CD4-positive, alpha-beta T cell (primary cell): ENCODE data around the gene CCL14. TPM values are rescaled to one million over a fixed set of nuclear protein-coding genes. Genes with fewer than 3 reads are reported as not detected.

ENCODE experiments used
- ATAC-seq: fragments of 200-7000 bp; cut with Tn5 transposase; one replicate; pipeline ENCODE4 v1.10.0; 2022; ENCODE audit warnings: mild to moderate bottlenecking; ENCODE audit not compliant: poor library complexity
- CTCF ChIA-PET: fragments of 350-600 bp; sonication (Branson Sonifier 250); formaldehyde crosslinking; loops from one replicate; lab custom pipeline; 2021; ENCODE audit warnings: antibody characterized with exemption, inconsistent platforms; lab: Charles Lee
- POLR2A ChIA-PET: fragments of 350-600 bp; sonication (Branson Sonifier 250); formaldehyde crosslinking; loops from one replicate; lab custom pipeline; 2021; ENCODE audit warnings: antibody characterized with exemption, inconsistent platforms; lab: Charles Lee
- DNase-seq, 14 experiments: peaks; one replicate each; pipeline ENCODE4 v3.0.0-alpha.2; 2013 to 2020; ENCODE audit warnings: mixed read lengths in 2 of 14
- H3K27ac ChIP-seq, 2 donors: one replicate each; pipeline versions ENCODE4 v1.5.1 to v1.7.0; 2013; ENCODE audit warnings: low read length in 2 of 2, low read depth in 1 of 2, mild to moderate bottlenecking in 1 of 2
- H3K27me3 ChIP-seq, 2 experiments: 1 replicate in 1 of 2; 2 replicates in 1 of 2; pipeline versions ENCODE4 v1.6.1 to v1.7.0; 2013; ENCODE audit warnings: low read length in 2 of 2, control low read depth in 1 of 2, mild to moderate bottlenecking in 1 of 2, moderate library complexity in 1 of 2; ENCODE audit not compliant: insufficient read depth in 2 of 2, control insufficient read depth in 1 of 2
- H3K36me3 ChIP-seq: one replicate; pipeline ENCODE4 v1.6.1; 2013; ENCODE audit warnings: low read length, control low read depth; ENCODE audit not compliant: insufficient read depth
- H3K4me1 ChIP-seq: one replicate; pipeline ENCODE4 v1.6.1; 2013; ENCODE audit warnings: low read length, control low read depth; ENCODE audit not compliant: insufficient read depth
- H3K4me3 ChIP-seq: one replicate; pipeline ENCODE4 v1.5.1; 2013; ENCODE audit warnings: mild to moderate bottlenecking, low read length, moderate library complexity
- H3K9me3 ChIP-seq, 2 experiments: 1 replicate in 1 of 2; 2 replicates in 1 of 2; pipeline versions ENCODE4 v1.6.1 to v1.7.0; 2013; ENCODE audit warnings: low read length in 2 of 2, mild to moderate bottlenecking in 2 of 2, control low read depth in 1 of 2, moderate library complexity in 1 of 2; ENCODE audit not compliant: control insufficient read depth in 1 of 2, insufficient read depth in 1 of 2
- H3K27ac Mint-ChIP-seq: one replicate; pipeline ENCODE4 v1.8.0; 2020; ENCODE audit warnings: mixed read lengths
- H3K27me3 Mint-ChIP-seq: one replicate; pipeline ENCODE4 v1.8.0; 2021; ENCODE audit warnings: mixed read lengths
- H3K36me3 Mint-ChIP-seq: one replicate; pipeline ENCODE4 v1.8.0; 2021; ENCODE audit warnings: low read depth, mixed read lengths
- H3K4me1 Mint-ChIP-seq: one replicate; pipeline ENCODE4 v1.8.0; 2021; ENCODE audit warnings: low read depth, mixed read lengths
- H3K4me3 Mint-ChIP-seq: one replicate; pipeline ENCODE4 v1.8.0; 2020; ENCODE audit warnings: mild to moderate bottlenecking, mixed read lengths
- H3K9me3 Mint-ChIP-seq: one replicate; pipeline ENCODE4 v1.8.0; 2020; ENCODE audit warnings: mixed read lengths
- intact Hi-C, 2 experiments: fragments of 100-400 bp; cut with DNase I in 1 of 2; cut with micrococcal nuclease in 1 of 2; formaldehyde crosslinking; loops; one replicate each; pipeline versions ENCODE4 v1.15.1 to v1.9.0; 2023 to 2025; cut with DNase I, micrococcal nuclease
- total RNA-seq, 174 experiments: library from RNA in 2 of 174; stranded (reverse) in 2 of 174; gene quantifications; one replicate each; pipeline ENCODE4 v1.2.3 and lab custom pipeline; 2021 to 2026
- TF ChIP-seq, protein P1 (sequence below): fragments of 200-600 bp; IDR thresholded peaks from one replicate; pipeline ENCODE4 v1.8.0; 2022; ENCODE audit warnings: antibody characterized with exemption, mild to moderate bottlenecking

Gene CCL14
- total RNA-seq, 2 experiments from 2014 or later: not detected

DNA sequence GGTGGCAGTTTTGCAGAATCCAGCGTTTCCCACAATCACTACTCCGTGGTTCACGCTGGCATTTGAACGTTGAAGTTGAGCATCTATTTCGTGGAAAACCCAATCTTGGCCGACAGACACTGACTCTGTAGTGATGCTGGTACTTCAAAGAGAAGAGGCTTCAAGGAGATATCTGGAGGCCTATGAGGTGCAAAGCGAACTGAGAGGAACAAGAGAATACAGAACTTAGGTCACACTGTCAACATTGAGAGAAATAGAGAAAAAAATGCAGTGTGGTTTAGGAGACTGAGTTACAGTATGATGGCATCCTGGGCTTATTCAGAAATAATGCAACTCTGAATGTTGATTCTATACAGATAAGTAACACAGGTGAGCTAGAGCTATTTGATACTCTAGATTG lies 21.3 kb downstream of the CCL14 start:
- CTCF ChIA-PET: no interaction called here
- H3K36me3 Mint-ChIP-seq: no peaks in the 10 kb centered on the region
- POLR2A ChIA-PET: no interaction called here
- no peaks in the 10 kb centered on the region for H3K9me3 Mint-ChIP-seq
- DNase-seq: no peak
- TF ChIP-seq, protein P1, sequence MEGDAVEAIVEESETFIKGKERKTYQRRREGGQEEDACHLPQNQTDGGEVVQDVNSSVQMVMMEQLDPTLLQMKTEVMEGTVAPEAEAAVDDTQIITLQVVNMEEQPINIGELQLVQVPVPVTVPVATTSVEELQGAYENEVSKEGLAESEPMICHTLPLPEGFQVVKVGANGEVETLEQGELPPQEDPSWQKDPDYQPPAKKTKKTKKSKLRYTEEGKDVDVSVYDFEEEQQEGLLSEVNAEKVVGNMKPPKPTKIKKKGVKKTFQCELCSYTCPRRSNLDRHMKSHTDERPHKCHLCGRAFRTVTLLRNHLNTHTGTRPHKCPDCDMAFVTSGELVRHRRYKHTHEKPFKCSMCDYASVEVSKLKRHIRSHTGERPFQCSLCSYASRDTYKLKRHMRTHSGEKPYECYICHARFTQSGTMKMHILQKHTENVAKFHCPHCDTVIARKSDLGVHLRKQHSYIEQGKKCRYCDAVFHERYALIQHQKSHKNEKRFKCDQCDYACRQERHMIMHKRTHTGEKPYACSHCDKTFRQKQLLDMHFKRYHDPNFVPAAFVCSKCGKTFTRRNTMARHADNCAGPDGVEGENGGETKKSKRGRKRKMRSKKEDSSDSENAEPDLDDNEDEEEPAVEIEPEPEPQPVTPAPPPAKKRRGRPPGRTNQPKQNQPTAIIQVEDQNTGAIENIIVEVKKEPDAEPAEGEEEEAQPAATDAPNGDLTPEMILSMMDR: no peak
- no peak for ATAC-seq
- Histone ChIP-seq H3K27ac (no peak overlapping the region), H3K27me3 (peaks cover 0 to 3% of the 10 kb centered on the region in 2 experiments), H3K4me3 (no peak overlapping the region), H3K4me1 (peaks cover 3% of the 10 kb centered on the region), H3K9me3 (no peaks in the 10 kb centered on the region), H3K36me3 (no peaks in the 10 kb centered on the region)
- intact Hi-C loops: loop anchor here (5.0 to 10.0 kb wide), 2 partner anchors 180 to 1277 kb away; no protein-coding TSS in a partner anchor
- H3K27ac Mint-ChIP-seq: no peak overlapping the region
- peaks cover 23% of the 10 kb centered on the region for H3K27me3 Mint-ChIP-seq
- no peak overlapping the region for H3K4me3 Mint-ChIP-seq
- H3K4me1 Mint-ChIP-seq: no peaks in the 10 kb centered on the region

DNA sequence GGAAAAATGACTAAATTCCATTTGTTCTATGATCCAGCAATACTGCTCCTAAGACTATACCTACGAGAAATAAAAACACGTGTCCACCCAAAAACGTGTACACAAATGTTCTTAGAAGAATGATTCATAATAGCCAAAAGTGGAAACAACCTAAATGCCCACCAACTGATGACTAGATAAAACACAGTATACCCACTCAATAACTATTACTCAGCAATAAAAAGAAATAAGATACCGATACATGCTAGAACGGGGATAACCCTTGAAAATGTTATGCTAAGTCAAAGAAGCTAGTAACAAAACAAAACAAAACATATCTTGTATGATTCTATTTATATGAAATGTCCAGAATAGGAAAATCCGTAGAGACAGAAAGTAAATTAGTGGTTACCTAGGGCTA lies 22.9 kb downstream of the CCL14 start:
- no peak overlapping the region for H3K27ac Mint-ChIP-seq
- Histone ChIP-seq H3K36me3 (no peaks in the 10 kb centered on the region), H3K27ac (no peak overlapping the region), H3K4me1 (no peaks in the 10 kb centered on the region), H3K9me3 (no peaks in the 10 kb centered on the region), H3K27me3 (peaks cover 3 to 6% of the 10 kb centered on the region in 2 experiments), H3K4me3 (no peak overlapping the region)
- ChIA-PET CTCF (interaction anchor here (1.1 kb wide), 1 partner anchor 13 kb away, joined by 4 read pairs; no protein-coding TSS in a partner anchor), POLR2A (no interaction called here)
- H3K36me3 Mint-ChIP-seq: no peaks in the 10 kb centered on the region
- DNase-seq: no peak
- no peaks in the 10 kb centered on the region for H3K9me3 Mint-ChIP-seq
- no peak for ATAC-seq
- H3K27me3 Mint-ChIP-seq: peaks cover 20% of the 10 kb centered on the region
- intact Hi-C loops: loop anchor here in 1 of 2 experiments (10.0 kb wide), 1 partner anchor 181 kb away; no protein-coding TSS in a partner anchor
- no peak overlapping the region for H3K4me3 Mint-ChIP-seq
- TF ChIP-seq, protein P1: no peak
- H3K4me1 Mint-ChIP-seq: no peaks in the 10 kb centered on the region

DNA sequence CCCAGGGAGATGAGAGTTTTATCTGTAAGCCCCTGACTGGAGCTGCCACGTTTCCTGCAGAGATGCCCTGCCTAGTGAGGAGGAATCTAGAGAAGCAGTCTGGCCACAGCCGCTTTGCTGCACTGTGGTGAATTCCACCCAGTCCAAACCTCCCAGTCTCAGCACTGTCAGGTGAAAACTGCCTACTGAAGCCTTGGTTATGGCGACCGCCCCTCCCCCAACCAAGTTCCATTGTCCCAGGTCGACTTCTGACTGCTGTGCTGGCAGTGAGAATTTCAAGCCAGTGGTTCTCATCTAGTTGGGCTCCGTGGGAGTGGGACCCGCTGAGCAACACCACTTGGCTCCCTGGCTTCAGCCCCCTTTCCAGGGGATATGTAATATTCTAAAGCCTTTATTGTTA lies 32.8 kb downstream of the CCL14 start:
- no peaks in the 10 kb centered on the region for H3K36me3 Mint-ChIP-seq
- intact Hi-C loops: no loop called here
- peaks cover 21% of the 10 kb centered on the region for H3K27me3 Mint-ChIP-seq
- H3K9me3 Mint-ChIP-seq: no peaks in the 10 kb centered on the region
- Histone ChIP-seq H3K36me3 (no peaks in the 10 kb centered on the region), H3K27ac (no peak overlapping the region), H3K4me1 (no peaks in the 10 kb centered on the region), H3K4me3 (no peak overlapping the region), H3K27me3 (no peaks in the 10 kb centered on the region), H3K9me3 (no peaks in the 10 kb centered on the region)
- H3K4me3 Mint-ChIP-seq: no peak overlapping the region
- POLR2A ChIA-PET: no interaction called here
- no peak for DNase-seq
- no peaks in the 10 kb centered on the region for H3K4me1 Mint-ChIP-seq
- TF ChIP-seq, protein P1: no peak
- CTCF ChIA-PET: no interaction called here
- no peak overlapping the region for H3K27ac Mint-ChIP-seq
- ATAC-seq: no peak
